Keratinocyte (primary cell): ENCODE data around the gene VSNL1. TPM values are rescaled to one million over a fixed set of nuclear protein-coding genes. Genes with fewer than 3 reads are reported as not detected.

Experiments used
- DNase-seq: peaks from one replicate; pipeline ENCODE4 v3.0.0-alpha.2; 2011; ENCODE audit warnings: low read depth, missing footprints, low spot score
- FAIRE-seq: peaks from 2 replicates; lab custom pipeline; 2011; peaks lifted over from hg19 to GRCh38; lab: Jason Lieb, UNC
- H2AFZ ChIP-seq: 2 replicates; pipeline ENCODE4 v1.6.0; 2012; ENCODE audit warnings: low read length, control low read depth, inconsistent platforms; ENCODE audit not compliant: control insufficient read depth
- H3K27ac ChIP-seq: 2 replicates; pipeline ENCODE4 v1.5.1; 2011; ENCODE audit warnings: low read length; ENCODE audit not compliant: control insufficient read depth, insufficient read depth
- H3K27me3 ChIP-seq: 3 replicates; pipeline ENCODE4 v1.6.0; 2011; ENCODE audit warnings: low read length; ENCODE audit not compliant: control insufficient read depth, insufficient read depth; ENCODE audit errors: extremely low read depth
- H3K36me3 ChIP-seq, 2 experiments: 2 replicates in 1 of 2; 3 replicates in 1 of 2; pipeline ENCODE4 v1.5.1; 2011; ENCODE audit warnings: low read length in 2 of 2, mild to moderate bottlenecking in 1 of 2; ENCODE audit not compliant: control insufficient read depth in 2 of 2, insufficient read depth in 2 of 2; ENCODE audit errors: extremely low read depth in 1 of 2
- H3K4me1 ChIP-seq: 3 replicates; pipeline ENCODE4 v1.5.1; 2011; ENCODE audit warnings: low read length; ENCODE audit not compliant: control insufficient read depth, insufficient read depth; ENCODE audit errors: extremely low read depth
- H3K4me2 ChIP-seq: 3 replicates; pipeline ENCODE4 v1.6.0; 2011; ENCODE audit warnings: low read depth, low read length; ENCODE audit not compliant: control insufficient read depth, insufficient read depth; ENCODE audit errors: extremely low read depth
- H3K4me3 ChIP-seq, 3 experiments: fragments of 200-600 bp in 1 of 3; sonication (generic) in 1 of 3; 2 replicates in 2 of 3; 3 replicates in 1 of 3; pipeline ENCODE4 v1.5.1; 2011 to 2016; ENCODE audit warnings: low read length in 3 of 3, mild to moderate bottlenecking in 3 of 3, control low read depth in 2 of 3, inconsistent platforms in 1 of 3, low read depth in 1 of 3, mixed read lengths in 1 of 3, mixed run types in 1 of 3, moderate library complexity in 1 of 3; ENCODE audit not compliant: control insufficient read depth in 2 of 3, insufficient read depth in 2 of 3; ENCODE audit errors: extremely low read depth in 1 of 3
- H3K79me2 ChIP-seq: 2 replicates; pipeline ENCODE4 v1.6.0; 2012; ENCODE audit warnings: low read length; ENCODE audit not compliant: control insufficient read depth, insufficient read depth
- H3K9ac ChIP-seq: 3 replicates; pipeline ENCODE4 v1.6.0; 2011; ENCODE audit warnings: low read length; ENCODE audit not compliant: control insufficient read depth, insufficient read depth; ENCODE audit errors: extremely low read depth
- H3K9me1 ChIP-seq: 3 replicates; pipeline ENCODE4 v1.6.0; 2011; ENCODE audit warnings: low read length; ENCODE audit not compliant: control insufficient read depth, insufficient read depth; ENCODE audit errors: extremely low read depth
- H3K9me3 ChIP-seq: 2 replicates; pipeline ENCODE4 v1.5.1; 2012; ENCODE audit warnings: low read depth, low read length; ENCODE audit not compliant: control insufficient read depth
- H4K20me1 ChIP-seq: 3 replicates; pipeline ENCODE4 v1.6.0; 2011; ENCODE audit warnings: low read length; ENCODE audit not compliant: control insufficient read depth, insufficient read depth; ENCODE audit errors: extremely low read depth
- CTCF ChIP-seq, 3 experiments: IDR thresholded peaks in 1 of 3; conservative IDR thresholded peaks in 1 of 3; optimal IDR thresholded peaks in 1 of 3; 2 replicates in 2 of 3; 3 replicates in 1 of 3; pipeline versions ENCODE3 to v1.5.1; 2011; ENCODE audit warnings: low read length in 3 of 3, mild to moderate bottlenecking in 3 of 3, moderate library complexity in 2 of 3, control low read depth in 1 of 3, inconsistent platforms in 1 of 3; ENCODE audit not compliant: insufficient read depth in 2 of 3; ENCODE audit errors: extremely low read depth in 1 of 3
- EZH2 ChIP-seq: IDR thresholded peaks from one replicate; pipeline ENCODE4 v1.6.1; 2012; ENCODE audit warnings: inconsistent platforms, mild to moderate bottlenecking, low read length, moderate library complexity
- dilution Hi-C: fragments of 300-500 bp; cut with MboI; formaldehyde crosslinking; loops from one replicate; pipeline ENCODE4 v1.7.0; 2020; ENCODE audit warnings: low sequenced_read_pairs; ENCODE audit not compliant: extremely low pct_ligation_motif_present
- polyA plus RNA-seq, 5 experiments: library from polyadenylated mRNA; depleted of rRNA in 3 of 5; stranded (reverse) in 3 of 5; stranded (forward) in 1 of 5; unstranded in 1 of 5; fragments of >200 nt; gene quantifications; 1 replicate in 1 of 5; 2 replicates in 3 of 5; 3 replicates in 1 of 5; pipeline versions ENCODE4 v1.2.1 to v1.2.3, GENCODE V29; 2011 to 2012; ENCODE audit warnings: missing spikeins in 2 of 5, low read depth in 1 of 5, low replicate concordance in 1 of 5

VSNL1 gene
- polyA plus RNA-seq, 1 donor (not counting 4 experiments of a cell fraction or from before 2014, with no cell fraction given) = 32.1 TPM

DNA sequence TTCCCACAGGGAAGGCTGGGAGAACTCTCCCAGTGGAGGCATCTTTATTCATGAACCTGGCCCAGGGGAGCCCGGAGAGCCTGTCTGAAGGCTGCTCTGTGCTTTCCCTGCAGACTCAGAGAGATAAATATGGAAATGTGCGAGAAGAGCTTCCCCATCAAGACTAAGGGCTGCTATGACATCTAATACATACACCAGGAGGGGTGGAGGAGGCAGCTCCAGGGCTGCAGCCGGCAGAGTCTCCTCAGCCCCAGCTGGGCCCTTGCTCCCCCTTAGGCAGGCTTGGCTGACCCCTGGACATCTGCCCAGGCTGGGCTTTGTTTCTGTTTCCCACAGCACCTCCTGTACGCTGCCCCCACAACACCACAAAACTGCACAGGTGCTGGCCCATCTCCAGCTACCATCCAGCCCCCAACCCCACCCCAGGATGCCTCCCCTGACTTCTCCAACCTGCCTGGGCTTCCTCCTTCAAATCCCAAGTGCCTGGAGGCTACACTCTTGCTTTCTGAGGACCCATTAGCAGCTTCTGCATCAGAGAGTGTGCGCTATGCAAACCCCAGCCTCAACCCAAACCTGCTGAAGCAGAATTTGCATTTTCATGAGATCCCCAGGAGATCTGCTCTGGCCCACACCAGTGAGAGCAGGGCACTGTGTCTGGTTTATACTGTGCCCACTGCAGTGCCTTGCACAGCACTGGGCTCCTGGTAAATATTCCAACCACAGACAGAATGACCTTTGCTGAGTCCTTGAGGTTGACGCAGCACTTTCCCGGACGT is 96.8 kb downstream of the VSNL1 start:
- Histone ChIP-seq H3K4me2 (no peak overlapping the region), H3K9me3 (no peaks in the 10 kb centered on the region), H2AFZ (no peak overlapping the region), H3K4me3 (no peak overlapping the region), H3K9me1 (no peaks in the 10 kb centered on the region), H3K36me3 (no peaks in the 10 kb centered on the region), H3K27me3 (no peaks in the 10 kb centered on the region), H4K20me1 (no peaks in the 10 kb centered on the region), H3K27ac (no peak overlapping the region), H3K79me2 (no peaks in the 10 kb centered on the region), H3K4me1 (no peaks in the 10 kb centered on the region), H3K9ac (no peak overlapping the region)
- no peak for DNase-seq
- FAIRE-seq = no peak
- dilution Hi-C loops = no loop called here
- TF ChIP-seq CTCF (optimal IDR thresholded peaks at IDR 0.05 in 1 of 3, IDR thresholded peaks at IDR 0.05 in 1 of 3, conservative IDR thresholded peaks at IDR 0.05 in 1 of 3; ENCODE audit: extremely low read depth in 1 of 3, insufficient read depth in 2 of 3, low read length in 3 of 3) = no peak
- TF ChIP-seq EZH2 = no peak

DNA sequence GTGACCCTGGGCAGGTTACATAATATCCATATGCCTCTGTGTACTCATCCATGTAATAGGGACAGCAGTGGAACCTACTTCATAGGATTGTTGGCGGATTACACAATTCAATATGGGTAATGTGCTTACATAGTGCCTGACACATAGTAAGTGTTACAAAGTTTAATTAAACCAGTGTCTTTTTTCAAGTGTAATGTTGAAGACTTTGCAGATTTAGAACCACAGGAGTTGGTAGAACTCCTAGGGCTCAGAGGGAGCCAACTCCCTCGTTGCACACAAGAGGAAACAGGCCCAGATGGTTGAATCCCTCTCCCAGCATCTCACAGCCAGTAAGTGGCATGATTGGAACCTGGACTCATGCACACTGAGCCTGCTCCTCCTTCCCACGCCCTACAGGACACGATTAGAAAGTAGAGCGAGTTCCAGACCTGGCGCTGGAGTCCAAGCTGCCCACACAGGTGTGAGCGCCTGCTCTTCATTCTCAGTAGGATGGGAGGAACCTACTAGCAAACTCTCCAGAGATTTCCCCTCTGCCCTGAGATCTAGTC is 97.8 kb downstream of the VSNL1 start:
- no peak overlapping the region for H3K9ac ChIP-seq
- H3K4me1 ChIP-seq = peaks cover 7% of the 10 kb centered on the region
- no peak overlapping the region for H3K4me3 ChIP-seq
- no peak for DNase-seq
- TF ChIP-seq CTCF (optimal IDR thresholded peaks at IDR 0.05 in 1 of 3, IDR thresholded peaks at IDR 0.05 in 1 of 3, conservative IDR thresholded peaks at IDR 0.05 in 1 of 3; ENCODE audit: extremely low read depth in 1 of 3, insufficient read depth in 2 of 3, low read length in 3 of 3) (no peak), EZH2 (no peak)
- no peak for FAIRE-seq
- H3K4me2 ChIP-seq = no peak overlapping the region
- H3K36me3 ChIP-seq = no peaks in the 10 kb centered on the region
- dilution Hi-C loops = no loop called here
- no peaks in the 10 kb centered on the region for H3K27me3 ChIP-seq
- H2AFZ ChIP-seq = no peak overlapping the region
- no peaks in the 10 kb centered on the region for H3K9me3 ChIP-seq
- H3K79me2 ChIP-seq = no peaks in the 10 kb centered on the region
- H3K27ac ChIP-seq = no peak overlapping the region
- H4K20me1 ChIP-seq = no peaks in the 10 kb centered on the region
- no peaks in the 10 kb centered on the region for H3K9me1 ChIP-seq
